Muscle of leg (tissue), 16 donors: ENCODE results near the gene NUPR2. TPM values are rescaled to one million over a fixed set of nuclear protein-coding genes. Genes with fewer than 3 reads are reported as not detected.
"Not testable (repeated sequence)": the region's sequence is repeated elsewhere in the genome, so short reads cannot be mapped to it uniquely, and the experiment has no call there.

Source experiments
- DNase-seq: peaks from one replicate; pipeline ENCODE4 v3.0.0; 2013
- H3K27ac ChIP-seq: one replicate; pipeline ENCODE4 v1.5.1; 2013; ENCODE audit warnings: mild to moderate bottlenecking, low read length, control low read depth
- H3K27me3 ChIP-seq: one replicate; pipeline ENCODE4 v1.6.1; 2013; ENCODE audit warnings: low read length; ENCODE audit not compliant: control insufficient read depth, insufficient read depth
- H3K36me3 ChIP-seq: one replicate; pipeline ENCODE4 v1.6.1; 2013; ENCODE audit warnings: low read length; ENCODE audit not compliant: control insufficient read depth, insufficient read depth
- H3K4me1 ChIP-seq: one replicate; pipeline ENCODE4 v1.6.1; 2013; ENCODE audit warnings: low read length; ENCODE audit not compliant: control insufficient read depth, insufficient read depth
- H3K4me3 ChIP-seq: one replicate; pipeline ENCODE4 v1.5.1; 2013; ENCODE audit warnings: low read length, control low read depth
- H3K9me3 ChIP-seq: replicated peaks from 2 replicates; pipeline ENCODE4 v1.6.1; 2013; ENCODE audit warnings: low read depth, low read length; ENCODE audit not compliant: control insufficient read depth
- WGBS: methylation state at CpG from one replicate; pipeline ENCODE4 v1.1.5; 2013; ENCODE audit warnings: missing lambda C conversion rate; ENCODE audit not compliant: insufficient coverage; 5-methylcytosine and 5-hydroxymethylcytosine counted together
- long read RNA-seq, 11 donors: transcript quantifications; one replicate each; lab custom pipeline, GENCODE V29; 2026
- polyA plus RNA-seq, 8 donors: library from polyadenylated mRNA; unstranded; fragments of 120-200 nt; gene quantifications; one replicate each; pipeline versions ENCODE4 v1.2.1 to v1.2.3, GENCODE V29; 2013; ENCODE audit warnings: inconsistent platforms in 1 of 8, low replicate concordance in 1 of 8; ENCODE audit not compliant: insufficient read length in 8 of 8, insufficient read depth in 1 of 8
- total RNA-seq: library from RNA; stranded (reverse); fragments of 120-200 nt; gene quantifications from one replicate; pipeline ENCODE4 v1.2.4, GENCODE V29; 2013

NUPR2 gene
- total RNA-seq (0.18 TPM), polyA plus RNA-seq (under 1 TPM in 1 of 8 donors, not detected in 7; 0.26 TPM)
- long read RNA-seq, donor 1: 0 reads
- long read RNA-seq, donor 2: 0 reads
- long read RNA-seq, donor 3: 0 reads
- long read RNA-seq, donor 4: 0 reads
- long read RNA-seq, donor 5: 0 reads
- long read RNA-seq, donor 6: 0 reads
- long read RNA-seq, donor 7: 0 reads
- long read RNA-seq, donor 8: 0 reads
- long read RNA-seq, donor 9: 0 reads
- long read RNA-seq, donor 10: 0 reads
- long read RNA-seq, donor 11: 0 reads

- WGBS: 3% methylated on average over 63 of the region's 65 CpGs
- peaks cover 25% of the 10 kb centered on the region for H3K27me3 ChIP-seq
- no peak within 1 kb of the TSS for H3K27ac ChIP-seq
- no peak within 1 kb of the TSS for H3K4me3 ChIP-seq
- no peak for DNase-seq
- H3K36me3 ChIP-seq: no peaks in the 10 kb centered on the region
- peaks cover 3% of the 10 kb centered on the region for H3K4me1 ChIP-seq
- no peaks in the 10 kb centered on the region for H3K9me3 ChIP-seq
Measured at GRCh38 chr7:56115852-56116538, at the start of gene NUPR2. Gene NUPR2 (minus strand): TSS chr7:56116417. CDS start chr7:56116314, 103 bp downstream.

GRCh38 chr7:56157238-56157790, 41.1 kb upstream of the NUPR2 start:
- Histone ChIP-seq H3K4me3 (no peak overlapping the region), H3K9me3 (peaks cover 9% of the 10 kb centered on the region), H3K27ac (no peak overlapping the region), H3K36me3 (no peaks in the 10 kb centered on the region), H3K4me1 (no peaks in the 10 kb centered on the region), H3K27me3 (no peaks in the 10 kb centered on the region)
- no CpG with 5 or more reads among the region's 1 CpG for WGBS
- no peak for DNase-seq

- WGBS: no CpG with 5 or more reads among the region's 2 CpGs
Measured at GRCh38 chr7:56131062-56131461, 14.8 kb upstream of the NUPR2 start.

GRCh38 chr7:56127241-56127975, 11.2 kb upstream of the NUPR2 start:
- H3K4me1 ChIP-seq: peaks cover 3% of the 10 kb centered on the region
- no peak overlapping the region for H3K4me3 ChIP-seq
- no peak overlapping the region for H3K27ac ChIP-seq
- no peaks in the 10 kb centered on the region for H3K9me3 ChIP-seq
- no peaks in the 10 kb centered on the region for H3K27me3 ChIP-seq
- no peaks in the 10 kb centered on the region for H3K36me3 ChIP-seq
- 57% methylated on average over 1 of the region's 7 CpGs for WGBS
- no peak for DNase-seq

More at GRCh38 chr7:56131062-56131461, 14.8 kb upstream of the NUPR2 start:
- DNase-seq, H3K9me3 ChIP-seq, H3K27ac ChIP-seq, H3K4me1 ChIP-seq, H3K27me3 ChIP-seq, H3K4me3 ChIP-seq, H3K36me3 ChIP-seq: not testable (repeated sequence)

GRCh38 chr7:56125831-56126230, 9.6 kb upstream of the NUPR2 start:
- H3K36me3 ChIP-seq: no peaks in the 10 kb centered on the region
- WGBS: 40% methylated on average over 1 of the region's 8 CpGs
- H3K4me1 ChIP-seq: peaks cover 3% of the 10 kb centered on the region
- no peak for DNase-seq
- H3K9me3 ChIP-seq: no peaks in the 10 kb centered on the region
- no peak overlapping the region for H3K27ac ChIP-seq
- H3K27me3 ChIP-seq: no peaks in the 10 kb centered on the region
- H3K4me3 ChIP-seq: no peak overlapping the region

GRCh38 chr7:56124981-56125380, 8.8 kb upstream of the NUPR2 start:
- no peaks in the 10 kb centered on the region for H3K36me3 ChIP-seq
- 80% methylated on average over 4 of the region's 6 CpGs for WGBS
- H3K4me3 ChIP-seq: no peak overlapping the region
- peaks cover 3% of the 10 kb centered on the region for H3K4me1 ChIP-seq
- no peak for DNase-seq
- H3K9me3 ChIP-seq: no peaks in the 10 kb centered on the region
- H3K27ac ChIP-seq: no peak overlapping the region
- no peaks in the 10 kb centered on the region for H3K27me3 ChIP-seq

GRCh38 chr7:56121440-56121839, 5.2 kb upstream of the NUPR2 start:
- no peak for DNase-seq
- Histone ChIP-seq H3K36me3 (no peaks in the 10 kb centered on the region), H3K4me1 (no peaks in the 10 kb centered on the region), H3K4me3 (no peak overlapping the region), H3K9me3 (no peaks in the 10 kb centered on the region), H3K27ac (no peak overlapping the region), H3K27me3 (peaks cover 10% of the 10 kb centered on the region)
- WGBS: 54% methylated on average over 4 of the region's 6 CpGs

- not testable (repeated sequence) for H3K27ac ChIP-seq, DNase-seq, H3K36me3 ChIP-seq, H3K9me3 ChIP-seq, H3K4me1 ChIP-seq, H3K4me3 ChIP-seq
- 100% methylated on average over 1 of the region's 3 CpGs for WGBS
- peaks cover 24% of the 10 kb centered on the region for H3K27me3 ChIP-seq
Measured at GRCh38 chr7:56112244-56112643, 4.0 kb downstream of the NUPR2 start.

- Histone ChIP-seq H3K9me3 (no peaks in the 10 kb centered on the region), H3K36me3 (no peaks in the 10 kb centered on the region), H3K27ac (no peak overlapping the region), H3K4me3 (no peak overlapping the region), H3K4me1 (no peaks in the 10 kb centered on the region), H3K27me3 (peaks cover 8% of the 10 kb centered on the region)
- DNase-seq: no peak
- 83% methylated on average over 1 of the region's 1 CpG for WGBS
Measured at GRCh38 chr7:56110611-56111010, 5.6 kb downstream of the NUPR2 start.

GRCh38 chr7:56107954-56108258, 8.3 kb downstream of the NUPR2 start:
- WGBS: no CpG with 5 or more reads among the region's 1 CpG
- Histone ChIP-seq H3K4me1 (peaks cover 3% of the 10 kb centered on the region), H3K36me3 (peaks cover 13% of the 10 kb centered on the region), H3K27me3 (peaks cover 2% of the 10 kb centered on the region), H3K9me3 (no peaks in the 10 kb centered on the region), H3K4me3 (no peak overlapping the region), H3K27ac (no peak overlapping the region)
- DNase-seq: no peak
